Measurements from ENCODE around the gene ANTXR2. TPM values are rescaled to one million over a fixed set of nuclear protein-coding genes. Genes with fewer than 3 reads are reported as not detected.

Gene ANTXR2
- total and polyA plus RNA-seq, 2 donors (not counting 3 experiments of a cell fraction or from before 2014, with no cell fraction given): 6.6 to 64.6 TPM

DNA sequence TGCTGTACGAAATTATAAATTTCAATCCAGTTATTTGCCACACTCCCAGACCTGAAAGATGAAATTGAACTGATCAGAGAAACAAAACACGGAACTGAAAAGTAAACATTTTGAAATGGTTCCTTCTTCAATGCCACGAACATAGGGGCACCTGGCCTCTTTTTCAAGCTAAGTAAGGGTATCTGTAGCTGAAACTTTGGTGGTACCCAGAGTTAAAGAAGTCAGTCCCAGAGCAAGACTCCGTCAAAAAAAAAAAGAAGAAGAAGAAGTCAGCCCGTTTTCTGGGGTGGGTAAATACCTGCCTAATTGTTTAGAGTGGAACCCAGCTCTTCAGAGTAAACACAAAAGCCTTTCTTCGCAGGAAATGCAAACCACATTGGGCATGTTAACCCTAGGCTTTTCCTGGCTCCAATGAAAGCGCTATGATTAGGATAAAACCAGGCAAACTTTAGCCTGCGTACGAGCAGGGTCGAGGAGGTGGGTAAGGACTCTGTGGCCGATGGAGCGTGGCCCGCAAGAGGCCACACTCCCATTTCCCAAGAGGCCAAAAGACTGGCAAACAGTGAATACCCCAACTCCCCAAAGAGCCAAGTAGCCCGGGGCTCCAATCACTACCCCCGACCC is 1.3 kb downstream of the ANTXR2 start:
- peaks cover 36% of the 10 kb centered on the region for H3K4me1 ChIP-seq (ENCODE audit: control insufficient read depth, extremely low read depth, insufficient read depth, low read length)
- no peaks in the 10 kb centered on the region for H3K27me3 ChIP-seq (ENCODE audit: control insufficient read depth in 2 of 2, insufficient read depth in 2 of 2, low read length in 2 of 2)
- ChIA-PET POLR2A (no interaction called here), CTCF (interaction anchor here (0.9 to 3.4 kb wide), 7 partner anchors 10 to 1134 kb away, joined by 3 to 31 read pairs (median 5); no protein-coding TSS in a partner anchor)
- intact Hi-C loops (cut with micrococcal nuclease): loop anchor here (1.0 to 10.0 kb wide), 4 partner anchors 131 to 421 kb away; partner anchors contain the start of gene CFAP299
- BruUV-seq (replicated peaks): TSS peak; percentile 19
- FAIRE-seq (no peak), DNase-seq (ENCODE audit: low read depth, low spot score) (no peak)
- TF ChIP-seq, protein P1, sequence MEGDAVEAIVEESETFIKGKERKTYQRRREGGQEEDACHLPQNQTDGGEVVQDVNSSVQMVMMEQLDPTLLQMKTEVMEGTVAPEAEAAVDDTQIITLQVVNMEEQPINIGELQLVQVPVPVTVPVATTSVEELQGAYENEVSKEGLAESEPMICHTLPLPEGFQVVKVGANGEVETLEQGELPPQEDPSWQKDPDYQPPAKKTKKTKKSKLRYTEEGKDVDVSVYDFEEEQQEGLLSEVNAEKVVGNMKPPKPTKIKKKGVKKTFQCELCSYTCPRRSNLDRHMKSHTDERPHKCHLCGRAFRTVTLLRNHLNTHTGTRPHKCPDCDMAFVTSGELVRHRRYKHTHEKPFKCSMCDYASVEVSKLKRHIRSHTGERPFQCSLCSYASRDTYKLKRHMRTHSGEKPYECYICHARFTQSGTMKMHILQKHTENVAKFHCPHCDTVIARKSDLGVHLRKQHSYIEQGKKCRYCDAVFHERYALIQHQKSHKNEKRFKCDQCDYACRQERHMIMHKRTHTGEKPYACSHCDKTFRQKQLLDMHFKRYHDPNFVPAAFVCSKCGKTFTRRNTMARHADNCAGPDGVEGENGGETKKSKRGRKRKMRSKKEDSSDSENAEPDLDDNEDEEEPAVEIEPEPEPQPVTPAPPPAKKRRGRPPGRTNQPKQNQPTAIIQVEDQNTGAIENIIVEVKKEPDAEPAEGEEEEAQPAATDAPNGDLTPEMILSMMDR (IDR thresholded peaks at IDR 0.05; ENCODE audit: extremely low read depth in 1 of 2, insufficient read depth in 1 of 2, low read depth in 1 of 2, low read length in 2 of 2): no peak
- TF ChIP-seq, protein P2, sequence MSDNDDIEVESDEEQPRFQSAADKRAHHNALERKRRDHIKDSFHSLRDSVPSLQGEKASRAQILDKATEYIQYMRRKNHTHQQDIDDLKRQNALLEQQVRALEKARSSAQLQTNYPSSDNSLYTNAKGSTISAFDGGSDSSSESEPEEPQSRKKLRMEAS (IDR thresholded peaks at IDR 0.05; ENCODE audit: insufficient read depth, insufficient read length): no peak
- TF ChIP-seq POLR2AphosphoS5 (IDR thresholded peaks at IDR 0.05; ENCODE audit: insufficient read depth, low read depth, low read length) (no peak), EZH2 (IDR thresholded peaks at IDR 0.05; ENCODE audit: borderline replicate concordance, low read depth, low read length, severe bottlenecking) (no peak), MYC (IDR thresholded peaks at IDR 0.05; ENCODE audit: low read depth, low read length) (no peak), JUN (IDR thresholded peaks at IDR 0.05; ENCODE audit: borderline replicate concordance, insufficient read depth, insufficient read length, low read depth) (no peak), FOS (IDR thresholded peaks at IDR 0.05; ENCODE audit: borderline replicate concordance, insufficient read depth, low read length) (no peak), GATA2 (IDR thresholded peaks at IDR 0.05; ENCODE audit: insufficient read depth, insufficient read length, low read depth, low read length) (no peak), POLR2A (IDR thresholded peaks at IDR 0.05; ENCODE audit: low read depth, low read length) (no peak)
- H3K27ac ChIP-seq (ENCODE audit: insufficient read depth, low read depth, low read length): peak overlapping the region; percentile 82
- no peaks in the 10 kb centered on the region for H3K9me1 ChIP-seq (replicated peaks; ENCODE audit: control insufficient read depth, extremely low read depth, insufficient read depth, low read length)
- peak overlapping the region; percentile 94 for H3K4me2 ChIP-seq (ENCODE audit: insufficient read depth, low read length)
- no peaks in the 10 kb centered on the region for H3K9me3 ChIP-seq (replicated peaks; ENCODE audit: control insufficient read depth, insufficient read depth, low read length)
- peak overlapping the region; percentile 69 for H2AFZ ChIP-seq (ENCODE audit: low read depth, low read length)
- peak overlapping the region; percentile 76 for H3K9ac ChIP-seq (replicated peaks; ENCODE audit: extremely low read depth, insufficient read depth, low read length)
- peak overlapping the region; percentile 62 to 95 (median 88) for H3K4me3 ChIP-seq (replicated peaks in 1 of 3; ENCODE audit: insufficient read depth in 1 of 3, low read depth in 1 of 3, low read length in 3 of 3)
- H3K36me3 ChIP-seq (ENCODE audit: control insufficient read depth in 2 of 2, extremely low read depth in 1 of 2, insufficient read depth in 2 of 2, low read length in 2 of 2): peaks cover 0 to 3% of the 10 kb centered on the region in 2 experiments
- dilution Hi-C loops (cut with MboI; ENCODE audit: extremely low pct_ligation_motif_present, low sequenced_read_pairs): no loop called here
- no peaks in the 10 kb centered on the region for H4K20me1 ChIP-seq (replicated peaks; ENCODE audit: control insufficient read depth, extremely low read depth, insufficient read depth, low read length)
- H3K79me2 ChIP-seq (ENCODE audit: control insufficient read depth, insufficient read depth, low read length): peaks cover 37% of the 10 kb centered on the region

Data from endothelial cell of umbilical vein (primary cell).